Activated CD4-positive, alpha-beta T cell treated with anti-CD3 and anti-CD28 coated beads, Interleukin-2, Interleukin-4, amounts not matched to agents 100 ng/mL and 50 ng/mL, durations not matched to agents 16 hours and 8 hours (primary cell): ENCODE data around the gene CCDC51.
"Not testable (repeated sequence)": the region's sequence is repeated elsewhere in the genome, so short reads cannot be mapped to it uniquely, and the experiment has no call there.

Experiments used
- DNase-seq: peaks from one replicate; pipeline ENCODE4 v3.0.0-alpha.2; 2020; ENCODE audit warnings: low spot score

Gene CCDC51

GRCh38 chr3:48465531-48466378, 25.8 kb upstream of the CCDC51 start:
- peak; percentile 89 for DNase-seq

GRCh38 chr3:48465237-48465530, 25.3 kb upstream of the CCDC51 start:
- no peak for DNase-seq

- no peak for DNase-seq
Measured at GRCh38 chr3:48464713-48465221, 24.8 kb upstream of the CCDC51 start.

GRCh38 chr3:48463703-48464102, 23.8 kb upstream of the CCDC51 start:
- DNase-seq, result no peak

- not testable (repeated sequence) for DNase-seq
Measured at GRCh38 chr3:48461767-48462166, 21.8 kb upstream of the CCDC51 start.

GRCh38 chr3:48460517-48460902, 20.6 kb upstream of the CCDC51 start:
- DNase-seq, result no peak

- no peak for DNase-seq
Measured at GRCh38 chr3:48459773-48460516, 20.0 kb upstream of the CCDC51 start.

GRCh38 chr3:48459331-48459730, 19.4 kb upstream of the CCDC51 start:
- DNase-seq, result no peak

GRCh38 chr3:48456456-48456855, 16.5 kb upstream of the CCDC51 start:
- no peak for DNase-seq

GRCh38 chr3:48451270-48451669, 11.4 kb upstream of the CCDC51 start:
- no peak for DNase-seq

- peak; percentile 90 for DNase-seq
Measured at GRCh38 chr3:48446425-48447193, 6.7 kb upstream of the CCDC51 start, which contains the start of gene ATRIP. ATRIP (plus strand) TSS chr3:48446737; CDS start chr3:48446846, 109 bp downstream.

GRCh38 chr3:48446043-48446424, 6.1 kb upstream of the CCDC51 start:
- DNase-seq, result no peak

- no peak for DNase-seq
Measured at GRCh38 chr3:48445277-48445882, 5.5 kb upstream of the CCDC51 start.

- no peak for DNase-seq
Measured at GRCh38 chr3:48441940-48442339, 2.0 kb upstream of the CCDC51 start.

- no peak for DNase-seq
Measured at GRCh38 chr3:48440590-48440958, 655 bp upstream of the CCDC51 start.

- no peak for DNase-seq
Measured at GRCh38 chr3:48437812-48438211, 2.1 kb downstream of the CCDC51 start.

GRCh38 chr3:48436855-48437254, 3.1 kb downstream of the CCDC51 start:
- no peak for DNase-seq

- no peak for DNase-seq
Measured at GRCh38 chr3:48436477-48436787, 3.5 kb downstream of the CCDC51 start.

GRCh38 chr3:48435774-48436476, 4.0 kb downstream of the CCDC51 start:
- DNase-seq, result peak; percentile 89

- DNase-seq, result no peak
Measured at GRCh38 chr3:48435223-48435595, 4.7 kb downstream of the CCDC51 start.

GRCh38 chr3:48434591-48435222, 5.2 kb downstream of the CCDC51 start:
- no peak for DNase-seq
